PC-3 (cell line): ENCODE measurements around the gene PROSER1.

Experiments
- CTCF ChIP-seq: fragments of 300-600 bp; sonication (generic); conservative IDR thresholded peaks from 2 replicates; pipeline ENCODE4 v1.5.1; 2017; ENCODE audit warnings: antibody characterized with exemption, low read depth, mild to moderate bottlenecking, low read length
- EZH2 ChIP-seq: fragments of 300-600 bp; sonication (generic); IDR thresholded peaks from one replicate; pipeline ENCODE4 v1.6.1; 2017; ENCODE audit warnings: antibody characterized with exemption, mild to moderate bottlenecking, low read length; ENCODE audit not compliant: unreplicated experiment
- EZH2phosphoT487 ChIP-seq: fragments of 300-600 bp; sonication (generic); IDR thresholded peaks from 2 replicates; pipeline ENCODE4 v1.6.1; 2018; ENCODE audit warnings: mild to moderate bottlenecking, antibody characterized with exemption, low read length, borderline replicate concordance

- TF ChIP-seq CTCF (no peak), EZH2 (no peak), EZH2phosphoT487 (no peak)
Measured at GRCh38 chr13:39048806-39049205, 10.9 kb upstream of the PROSER1 start.
